Middle frontal gyrus (tissue), 1 donor: ENCODE measurements around the gene LYPD5.
"Not testable (repeated sequence)": the region's sequence is repeated elsewhere in the genome, so short reads cannot be mapped to it uniquely, and the experiment has no call there.

ENCODE experiments used
- DNase-seq: peaks from one replicate; pipeline ENCODE4 v3.0.0-alpha.2; 2015; ENCODE audit warnings: low spot score; ENCODE audit errors: extremely low spot score

Gene LYPD5

DNA sequence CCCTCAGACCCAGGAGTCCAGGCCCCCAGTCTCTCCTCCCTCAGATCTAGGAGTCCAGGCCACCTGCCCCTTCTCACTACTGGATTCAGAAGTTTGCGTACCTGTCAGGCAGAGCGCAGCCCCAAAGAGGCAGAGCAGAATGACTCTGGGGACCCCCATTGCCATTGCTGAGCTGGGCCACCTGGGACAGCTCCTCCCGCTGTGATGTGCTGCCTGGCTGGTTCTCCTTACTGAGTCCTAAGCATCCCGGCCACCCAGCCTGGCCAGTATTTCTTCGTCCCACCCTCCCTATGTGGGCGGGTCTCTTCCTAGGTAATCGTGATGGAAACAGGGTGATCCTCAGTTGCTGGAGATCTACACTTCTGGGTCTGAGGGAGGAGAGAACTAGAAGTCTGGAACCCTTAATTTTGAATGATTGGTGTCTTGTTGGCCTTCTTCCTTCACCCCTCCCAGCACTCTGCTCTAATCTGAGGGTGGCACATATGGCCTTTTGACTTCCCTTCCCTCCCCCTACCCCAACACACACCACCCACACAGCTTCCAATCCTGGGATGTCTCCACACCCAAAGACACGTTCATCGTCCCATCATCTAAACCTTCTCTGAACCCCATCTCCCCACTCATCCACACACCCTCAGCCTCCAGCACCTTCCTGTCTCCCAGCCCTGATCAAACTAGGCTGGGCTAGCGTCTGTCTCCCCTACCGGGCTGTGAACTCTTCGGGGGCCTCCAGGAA lies at the start of gene LYPD5:
Gene LYPD5 (minus strand): TSS at position 232 of the 736 bp plus-strand sequence. CDS start 67 bp downstream, at position 165.
- no peak for DNase-seq

DNA sequence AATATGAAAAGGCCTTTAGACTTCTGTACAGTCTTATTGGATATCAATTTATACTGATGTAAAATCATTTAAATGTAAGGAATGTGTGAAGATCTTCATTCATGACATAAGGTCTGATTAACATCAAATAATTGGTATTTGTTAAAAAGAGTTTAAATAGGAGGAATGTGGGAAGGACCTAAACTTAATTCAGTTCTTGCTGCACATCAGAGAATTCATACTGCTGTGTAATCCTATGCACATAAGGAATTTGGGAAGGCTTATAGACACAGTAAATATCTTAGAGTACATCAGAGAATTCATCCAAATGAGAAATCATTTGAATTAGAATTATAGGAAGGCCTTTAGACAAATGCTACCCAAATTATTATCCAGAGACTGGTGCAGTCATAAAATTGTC lies 46.6 kb upstream of the LYPD5 start:
- DNase-seq = no peak

GRCh38 chr19:43847884-43848283 lies 45.6 kb upstream of the LYPD5 start:
- DNase-seq = no peak

DNA sequence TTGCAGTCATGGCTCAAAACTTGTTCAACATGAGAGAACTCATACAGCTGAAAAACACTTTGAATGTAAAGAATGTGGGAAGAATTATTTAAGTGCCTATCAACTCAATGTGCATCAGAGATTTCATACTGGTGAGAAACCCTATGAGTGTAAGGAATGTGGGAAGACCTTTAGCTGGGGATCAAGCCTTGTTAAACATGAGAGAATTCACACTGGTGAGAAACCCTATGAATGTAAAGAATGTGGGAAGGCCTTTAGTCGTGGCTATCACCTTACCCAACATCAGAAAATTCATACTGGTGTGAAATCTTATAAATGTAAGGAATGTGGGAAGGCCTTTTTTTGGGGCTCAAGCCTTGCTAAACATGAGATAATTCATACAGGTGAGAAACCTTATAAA lies 45.0 kb upstream of the LYPD5 start:
- no peak for DNase-seq

- no peak for DNase-seq
Observed at GRCh38 chr19:43842007-43842406, 39.8 kb upstream of the LYPD5 start.

DNA sequence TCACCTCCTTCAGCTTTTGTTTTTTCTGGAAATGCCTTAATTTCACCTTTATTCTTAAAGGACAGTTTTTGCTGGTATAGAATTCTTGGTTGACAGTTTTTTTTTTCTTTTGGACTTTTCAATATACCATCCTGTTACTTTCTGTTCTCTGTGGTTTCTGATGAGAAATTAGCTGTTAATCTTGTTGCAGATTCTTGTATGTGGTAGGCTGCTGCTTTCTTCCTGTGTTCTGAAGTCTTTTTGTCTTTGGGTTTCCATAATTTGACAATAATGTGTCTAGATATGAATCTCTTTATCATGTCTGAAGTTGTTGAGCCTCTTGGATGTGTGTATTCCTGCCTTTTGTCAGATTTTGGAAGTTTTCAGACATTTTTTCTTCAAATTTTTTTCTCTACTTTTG lies 36.9 kb upstream of the LYPD5 start:
- DNase-seq = no peak

DNA sequence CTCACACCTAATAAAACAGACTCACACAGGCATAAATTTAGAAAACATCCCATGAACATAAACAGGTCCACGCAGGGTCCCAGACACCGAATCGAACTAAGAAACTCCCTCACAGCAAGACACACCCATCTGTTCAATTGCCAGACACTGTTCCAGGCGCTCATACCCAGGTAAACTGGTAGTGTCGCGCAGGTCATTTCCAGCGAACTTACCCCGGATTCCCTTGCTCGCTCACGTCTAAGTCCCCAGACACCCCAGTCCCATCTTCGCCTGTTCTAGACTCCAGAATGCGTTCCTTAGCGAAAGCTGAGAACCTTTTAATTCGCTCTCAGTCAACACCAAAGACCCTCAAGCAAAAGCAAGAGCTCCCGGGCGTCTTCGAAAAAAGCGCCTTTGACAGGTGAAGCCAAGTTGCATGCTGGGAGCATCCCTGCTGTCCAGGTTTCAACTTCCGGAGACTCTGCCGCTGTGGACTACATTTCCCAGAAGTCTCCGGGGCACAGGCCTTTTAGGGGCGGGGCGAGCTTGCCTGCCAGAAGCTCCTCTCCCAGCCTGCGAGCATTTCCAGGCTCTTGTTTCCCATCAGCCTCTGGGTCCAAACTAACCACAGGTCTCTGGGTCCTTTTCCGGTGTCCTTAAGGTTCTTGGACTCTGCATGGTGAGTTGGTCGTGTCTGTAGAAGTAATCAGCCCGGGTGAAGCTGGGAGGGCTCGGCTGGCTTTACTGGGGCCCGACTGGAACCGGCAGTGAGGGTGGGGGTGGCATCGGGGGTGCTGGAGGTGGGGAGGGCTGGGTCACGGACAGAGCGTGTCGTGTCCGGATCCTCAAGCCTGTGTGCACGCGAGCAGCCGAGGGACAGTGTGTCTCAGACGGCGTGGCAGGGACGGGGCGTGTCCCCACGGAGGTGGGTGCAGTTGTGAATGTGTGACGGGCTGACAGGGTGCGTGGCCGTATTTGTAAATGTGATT lies 24.8 kb upstream of the LYPD5 start, which contains the start of gene ZNF283:
Gene ZNF283 (plus strand): TSS at position 535 of the 968 bp plus-strand sequence. CDS start 6,184 bp downstream, outside the sequence.
- DNase-seq = peak; percentile 88

GRCh38 chr19:43824572-43824971 lies 22.3 kb upstream of the LYPD5 start:
- DNase-seq = not testable (repeated sequence)

DNA sequence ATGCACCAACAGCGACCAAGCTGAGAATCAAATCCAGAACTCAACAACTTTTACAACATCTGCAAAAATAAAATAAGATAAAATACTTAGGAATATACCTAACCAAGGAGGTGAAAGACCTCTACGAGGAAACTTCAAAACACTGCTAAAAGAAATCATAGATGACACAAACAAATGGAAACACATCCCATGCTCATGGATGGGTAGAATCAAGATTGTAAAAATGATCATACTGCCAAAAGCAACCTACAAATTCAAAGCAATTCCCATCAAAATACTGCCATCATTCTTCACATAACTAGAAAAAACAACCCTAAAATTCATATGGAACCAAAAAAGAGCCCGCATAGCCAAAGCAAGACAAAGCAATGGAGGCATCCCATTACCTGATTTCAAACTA lies 21.6 kb upstream of the LYPD5 start:
- not testable (repeated sequence) for DNase-seq

DNA sequence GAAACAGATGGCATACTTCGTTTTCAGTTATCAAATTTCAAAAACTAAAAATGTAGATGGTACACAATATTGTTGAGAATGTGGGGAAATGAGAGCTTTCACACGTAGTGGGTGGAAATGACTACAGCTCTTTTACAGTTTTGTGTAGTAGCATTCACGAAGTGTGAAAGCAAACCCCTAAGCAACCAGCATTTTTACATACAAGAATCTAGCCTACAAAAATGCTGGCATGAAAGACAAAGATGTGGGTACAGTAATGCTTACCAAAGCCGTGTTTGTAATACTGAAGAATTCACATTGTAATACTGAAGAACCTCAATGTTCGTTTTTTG lies 18.6 kb upstream of the LYPD5 start:
- no peak for DNase-seq

- DNase-seq = peak; percentile 9
Observed at GRCh38 chr19:43820098-43820883, 18.0 kb upstream of the LYPD5 start.

DNA sequence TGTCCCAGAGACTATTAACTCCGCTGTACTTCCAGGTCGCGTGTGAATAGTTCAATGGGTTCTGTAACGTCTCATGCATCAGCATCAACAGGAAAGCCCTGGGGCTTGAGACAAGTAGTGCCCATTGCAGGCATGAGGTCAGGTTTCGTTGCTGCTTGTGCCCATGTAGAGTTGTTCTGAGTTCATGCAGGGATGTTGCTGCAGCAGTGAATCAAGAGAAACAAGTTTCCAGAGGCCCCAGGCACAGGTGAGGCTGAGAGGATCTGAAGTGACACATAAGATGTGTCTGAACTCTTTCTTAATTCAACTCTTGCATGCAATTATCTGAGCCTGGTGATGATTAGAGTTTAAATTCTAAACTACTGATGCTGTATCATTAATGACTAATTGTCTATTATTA lies 16.3 kb upstream of the LYPD5 start:
- DNase-seq = no peak

DNA sequence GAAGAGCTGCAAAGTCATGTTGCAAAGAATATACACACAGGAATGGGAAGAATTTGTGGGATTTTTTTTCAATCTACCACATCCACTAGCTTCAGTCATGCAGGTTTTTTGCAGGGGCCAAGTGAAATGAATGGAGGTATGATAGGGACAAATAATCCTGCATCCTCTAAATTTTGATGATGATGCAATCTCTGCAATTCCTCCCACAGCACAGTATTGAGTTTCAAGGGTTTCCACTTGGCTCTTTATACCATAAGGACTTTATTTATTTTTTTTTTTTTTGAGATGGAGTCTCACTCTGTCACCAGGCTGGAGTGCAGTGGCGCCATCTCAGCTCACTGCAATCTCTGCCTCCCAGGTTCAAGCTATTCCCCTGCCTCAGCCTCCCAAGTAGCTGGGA lies 15.2 kb upstream of the LYPD5 start:
- not testable (repeated sequence) for DNase-seq

GRCh38 chr19:43814663-43815352 lies 12.6 kb upstream of the LYPD5 start:
- DNase-seq = no peak

GRCh38 chr19:43812688-43813087 lies 10.4 kb upstream of the LYPD5 start:
- no peak for DNase-seq

- DNase-seq = no peak
Observed at GRCh38 chr19:43812259-43812658, 10.0 kb upstream of the LYPD5 start.

GRCh38 chr19:43811837-43812236 lies 9.6 kb upstream of the LYPD5 start:
- no peak for DNase-seq

GRCh38 chr19:43809762-43810696 lies 7.8 kb upstream of the LYPD5 start:
- no peak for DNase-seq

- no peak for DNase-seq
Observed at GRCh38 chr19:43807651-43808050, 5.4 kb upstream of the LYPD5 start.

GRCh38 chr19:43806848-43807247 lies 4.6 kb upstream of the LYPD5 start:
- no peak for DNase-seq
